Measurements from ENCODE around the gene BABAM2. TPM values are rescaled to one million over a fixed set of nuclear protein-coding genes. Genes with fewer than 3 reads are reported as not detected.

Gene BABAM2
- total RNA-seq, 1 donor from 2014 or later: 35.3 TPM

DNA sequence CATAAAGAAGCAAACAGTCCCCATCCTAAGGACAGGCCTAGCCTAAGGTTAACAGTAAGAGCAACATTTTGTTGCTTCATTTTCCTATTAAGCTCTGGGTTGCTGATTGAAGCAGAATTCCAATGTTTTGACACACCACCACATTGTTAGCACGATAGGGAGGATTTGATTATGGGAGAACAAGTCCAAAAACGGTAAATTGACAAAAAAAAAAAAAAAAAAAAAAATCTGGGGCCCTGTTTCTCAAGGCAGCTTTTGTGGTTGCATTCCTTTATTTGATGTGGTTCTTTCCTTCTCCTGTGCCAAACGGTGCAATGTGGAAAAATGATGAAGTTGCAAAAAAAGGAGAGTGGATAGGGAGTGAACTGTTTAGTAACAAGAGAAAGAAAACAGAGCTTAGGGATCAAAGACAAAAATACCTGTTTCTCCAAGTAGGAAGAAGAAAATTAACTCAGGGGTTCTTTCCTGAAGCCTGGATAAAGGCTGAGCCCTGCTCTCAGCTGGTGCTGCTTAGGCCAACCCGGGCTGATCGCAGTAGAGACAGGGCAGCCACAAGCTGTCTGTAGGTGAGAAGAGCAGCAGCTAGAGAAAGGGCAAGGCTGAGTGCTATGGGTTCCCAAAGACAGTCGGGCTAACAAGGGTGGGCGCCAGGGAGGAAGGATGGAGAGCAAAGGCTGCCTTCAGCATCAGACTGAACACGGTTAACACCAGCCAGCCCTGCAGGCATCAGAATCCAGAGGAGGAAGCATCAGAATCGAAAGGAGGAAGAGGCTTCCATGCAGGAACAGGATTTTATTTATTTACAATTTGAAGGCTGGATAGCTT, 334.3 kb downstream of the BABAM2 start:
- DNase-seq (ENCODE audit: low read depth): peak; percentile 78
- TF ChIP-seq, protein P1, sequence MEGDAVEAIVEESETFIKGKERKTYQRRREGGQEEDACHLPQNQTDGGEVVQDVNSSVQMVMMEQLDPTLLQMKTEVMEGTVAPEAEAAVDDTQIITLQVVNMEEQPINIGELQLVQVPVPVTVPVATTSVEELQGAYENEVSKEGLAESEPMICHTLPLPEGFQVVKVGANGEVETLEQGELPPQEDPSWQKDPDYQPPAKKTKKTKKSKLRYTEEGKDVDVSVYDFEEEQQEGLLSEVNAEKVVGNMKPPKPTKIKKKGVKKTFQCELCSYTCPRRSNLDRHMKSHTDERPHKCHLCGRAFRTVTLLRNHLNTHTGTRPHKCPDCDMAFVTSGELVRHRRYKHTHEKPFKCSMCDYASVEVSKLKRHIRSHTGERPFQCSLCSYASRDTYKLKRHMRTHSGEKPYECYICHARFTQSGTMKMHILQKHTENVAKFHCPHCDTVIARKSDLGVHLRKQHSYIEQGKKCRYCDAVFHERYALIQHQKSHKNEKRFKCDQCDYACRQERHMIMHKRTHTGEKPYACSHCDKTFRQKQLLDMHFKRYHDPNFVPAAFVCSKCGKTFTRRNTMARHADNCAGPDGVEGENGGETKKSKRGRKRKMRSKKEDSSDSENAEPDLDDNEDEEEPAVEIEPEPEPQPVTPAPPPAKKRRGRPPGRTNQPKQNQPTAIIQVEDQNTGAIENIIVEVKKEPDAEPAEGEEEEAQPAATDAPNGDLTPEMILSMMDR (IDR thresholded peaks at IDR 0.05; ENCODE audit: insufficient read depth, low read length, poor library complexity, severe bottlenecking): no peak
- H3K27me3 ChIP-seq (ENCODE audit: control insufficient read depth, insufficient read depth, low read length): no peaks in the 10 kb centered on the region
- no peaks in the 10 kb centered on the region for H3K36me3 ChIP-seq (ENCODE audit: control insufficient read depth, insufficient read depth, low read length)
- no peak overlapping the region for H3K4me3 ChIP-seq (ENCODE audit: low read depth, low read length)

DNA sequence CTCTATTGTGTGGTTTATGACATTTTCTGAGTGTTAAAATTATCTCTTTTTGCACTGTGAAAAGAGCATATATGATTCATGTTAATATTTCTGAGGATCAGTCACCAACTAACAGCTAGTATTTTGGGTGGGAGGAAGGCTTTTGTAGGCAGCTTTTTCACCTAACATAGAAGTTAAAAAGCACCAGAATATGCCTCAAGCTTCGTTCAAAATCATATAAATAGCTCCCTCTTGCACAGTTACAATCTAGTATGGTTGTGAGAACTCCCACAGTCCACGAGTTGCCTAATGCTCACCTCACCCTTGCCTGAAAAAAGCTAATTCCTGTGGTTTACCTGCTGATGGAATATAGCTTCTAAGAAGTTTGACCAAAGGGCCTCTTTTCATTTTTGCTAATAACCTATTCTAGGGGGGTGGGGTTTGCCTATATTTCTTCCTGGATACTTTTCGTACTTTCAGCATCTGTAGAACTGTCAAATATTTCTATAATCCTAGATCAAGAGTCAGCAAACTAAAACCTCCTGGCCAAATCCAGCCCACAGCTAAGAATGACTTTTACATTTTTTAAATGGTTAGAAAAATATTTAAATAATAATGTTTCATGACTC, 335.0 kb downstream of the BABAM2 start:
- no peaks in the 10 kb centered on the region for H3K27me3 ChIP-seq (ENCODE audit: control insufficient read depth, insufficient read depth, low read length)
- no peaks in the 10 kb centered on the region for H3K36me3 ChIP-seq (ENCODE audit: control insufficient read depth, insufficient read depth, low read length)
- H3K4me3 ChIP-seq (ENCODE audit: low read depth, low read length): no peak overlapping the region
- TF ChIP-seq, protein P1 (IDR thresholded peaks at IDR 0.05; ENCODE audit: insufficient read depth, low read length, poor library complexity, severe bottlenecking): no peak
- DNase-seq (ENCODE audit: low read depth): no peak

DNA sequence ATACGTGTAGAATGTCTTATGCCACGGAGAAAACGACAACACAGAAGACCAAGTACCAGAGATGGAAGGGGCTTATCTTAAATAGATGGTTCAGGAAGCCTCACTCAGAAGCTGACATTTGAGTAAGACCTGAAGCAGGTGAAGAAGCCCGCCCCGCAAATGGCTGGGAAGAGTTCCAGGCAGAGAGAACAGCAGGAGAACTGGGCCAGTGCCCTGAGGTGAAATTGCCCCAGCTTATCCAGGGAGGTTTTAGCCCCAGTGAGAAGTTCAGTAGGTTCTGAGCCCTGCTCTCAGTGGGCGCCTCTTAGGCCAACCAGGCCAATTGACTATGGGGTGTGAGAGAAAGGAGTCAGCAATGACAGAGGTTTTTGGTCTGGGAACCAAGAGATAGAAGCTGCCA, 336.0 kb downstream of the BABAM2 start:
- DNase-seq (ENCODE audit: low read depth): no peak
- no peaks in the 10 kb centered on the region for H3K36me3 ChIP-seq (ENCODE audit: control insufficient read depth, insufficient read depth, low read length)
- no peak overlapping the region for H3K4me3 ChIP-seq (ENCODE audit: low read depth, low read length)
- no peaks in the 10 kb centered on the region for H3K27me3 ChIP-seq (ENCODE audit: control insufficient read depth, insufficient read depth, low read length)
- TF ChIP-seq, protein P1 (IDR thresholded peaks at IDR 0.05; ENCODE audit: insufficient read depth, low read length, poor library complexity, severe bottlenecking): no peak

DNA sequence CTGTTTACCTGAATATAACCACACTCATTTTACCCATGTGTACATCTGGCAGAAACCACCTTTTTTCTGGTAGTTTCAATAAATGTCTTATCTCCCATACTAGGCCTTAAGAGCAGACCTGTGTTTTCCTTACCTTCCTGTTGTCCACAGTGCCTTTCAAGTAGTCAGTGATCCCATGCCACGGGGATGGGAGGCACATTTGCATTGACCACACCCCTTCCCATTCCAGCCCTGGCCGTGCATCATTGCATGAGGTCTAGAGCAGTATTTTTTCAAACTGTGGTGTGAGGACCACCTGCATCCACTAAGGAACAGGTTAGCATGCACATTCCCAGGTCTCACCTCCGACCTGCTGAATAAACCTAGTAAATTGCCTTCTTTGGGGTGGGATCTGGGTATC, 337.0 kb downstream of the BABAM2 start:
- no peak for DNase-seq (ENCODE audit: low read depth)
- H3K36me3 ChIP-seq (ENCODE audit: control insufficient read depth, insufficient read depth, low read length): no peaks in the 10 kb centered on the region
- H3K4me3 ChIP-seq (ENCODE audit: low read depth, low read length): no peak overlapping the region
- TF ChIP-seq, protein P1 (IDR thresholded peaks at IDR 0.05; ENCODE audit: insufficient read depth, low read length, poor library complexity, severe bottlenecking): no peak
- no peaks in the 10 kb centered on the region for H3K27me3 ChIP-seq (ENCODE audit: control insufficient read depth, insufficient read depth, low read length)

DNA sequence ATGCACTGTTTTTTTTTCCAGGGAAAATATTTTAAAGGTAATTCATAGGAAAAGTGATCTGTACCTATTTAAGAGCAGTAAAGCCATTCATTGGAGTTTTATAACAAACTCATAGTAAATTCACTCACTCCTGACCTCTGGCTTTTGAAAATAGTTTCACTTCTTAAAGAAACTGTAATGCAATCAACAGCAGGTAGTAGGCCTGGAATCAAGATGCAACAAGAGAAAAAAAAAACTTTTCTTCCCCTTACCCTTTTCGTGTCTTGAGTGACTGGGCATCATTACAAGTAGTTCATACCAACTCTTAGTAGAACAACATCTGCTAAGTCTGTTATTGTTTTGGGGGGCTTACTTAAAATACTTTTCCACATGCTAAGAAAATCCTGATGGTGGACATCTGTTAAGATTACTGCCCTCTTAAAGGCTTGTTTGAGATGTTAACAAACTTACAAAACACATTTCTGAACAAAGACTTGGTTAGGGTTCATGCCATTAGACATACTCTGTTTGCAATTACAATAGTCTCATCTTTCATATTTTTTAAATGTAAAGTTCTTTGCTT, 338.0 kb downstream of the BABAM2 start:
- no peak for DNase-seq (ENCODE audit: low read depth)
- TF ChIP-seq, protein P1 (IDR thresholded peaks at IDR 0.05; ENCODE audit: insufficient read depth, low read length, poor library complexity, severe bottlenecking): peak; percentile 8

More for the DNA sequence above, 338.0 kb downstream of the BABAM2 start:
- no peaks in the 10 kb centered on the region for H3K27me3 ChIP-seq (ENCODE audit: control insufficient read depth, insufficient read depth, low read length)
- H3K4me3 ChIP-seq (ENCODE audit: low read depth, low read length): no peak overlapping the region
- no peaks in the 10 kb centered on the region for H3K36me3 ChIP-seq (ENCODE audit: control insufficient read depth, insufficient read depth, low read length)
